ENCODE measurements around the gene KIF17.

The KIF17 gene

DNA sequence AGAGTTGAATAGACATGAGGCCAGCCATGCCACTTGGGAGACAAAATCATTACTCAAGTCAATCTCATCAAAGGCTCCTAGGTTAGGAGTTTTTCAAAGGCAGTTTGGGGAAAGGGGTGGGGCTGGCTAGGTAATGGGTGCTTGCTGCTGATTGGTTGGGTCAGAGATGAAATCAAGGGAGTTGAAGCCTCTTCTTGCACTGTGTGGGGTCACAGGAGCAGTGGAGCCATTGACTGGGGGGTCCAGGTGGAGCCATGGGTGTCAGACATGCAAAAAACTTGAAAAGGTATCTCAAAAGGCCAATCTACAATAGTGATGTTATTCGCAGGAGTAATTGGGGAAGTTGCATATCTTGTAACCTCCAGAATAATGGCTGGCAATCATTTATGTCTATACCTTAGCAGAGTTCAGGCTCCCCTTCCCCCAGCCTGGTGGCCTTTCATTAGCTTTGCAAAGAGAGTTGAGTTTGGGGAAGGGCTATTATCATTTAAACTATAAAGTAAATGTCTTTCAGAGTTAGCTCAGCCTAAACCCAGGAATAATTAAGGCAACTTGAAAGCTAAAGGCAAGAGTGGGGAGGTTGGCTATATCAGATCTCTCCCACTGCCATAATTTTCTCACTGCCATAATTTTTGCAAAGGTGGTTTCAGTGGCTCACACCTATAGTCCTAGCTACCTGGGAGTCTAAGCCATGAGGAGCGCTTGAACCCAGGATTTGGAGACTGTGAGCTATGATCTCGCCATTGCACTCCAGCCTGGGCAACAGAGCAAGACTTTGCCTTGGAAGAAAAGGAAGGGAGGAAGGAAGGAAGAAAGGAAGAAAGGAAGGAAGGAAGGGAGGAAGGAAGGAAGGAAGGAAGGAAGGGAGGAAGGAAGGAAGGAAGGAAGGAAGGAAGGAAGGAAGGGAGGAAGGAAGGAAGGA, 92.4 kb downstream of the KIF17 start:
- no peak for DNase-seq (ENCODE audit: low read depth)

DNA sequence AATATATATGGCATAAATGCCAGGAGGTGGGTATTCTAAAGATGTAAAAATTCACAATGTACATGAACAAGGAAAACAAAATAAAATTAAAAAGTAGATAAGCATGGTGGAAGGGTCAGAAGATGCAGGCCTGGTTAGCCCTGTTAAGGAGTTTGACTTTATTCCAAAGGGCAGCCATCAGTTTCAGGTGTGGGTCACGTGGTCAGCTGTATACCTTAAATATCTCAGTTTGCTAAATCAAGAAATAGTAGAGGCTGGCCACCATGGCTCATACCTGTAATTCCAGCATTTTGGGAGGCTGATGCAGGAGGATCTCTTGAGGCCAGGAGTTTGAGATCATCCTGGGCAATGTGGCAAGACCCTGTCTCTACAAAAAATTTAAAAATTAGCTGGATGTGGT, 93.1 kb downstream of the KIF17 start:
- DNase-seq (ENCODE audit: low read depth), result no peak

DNA sequence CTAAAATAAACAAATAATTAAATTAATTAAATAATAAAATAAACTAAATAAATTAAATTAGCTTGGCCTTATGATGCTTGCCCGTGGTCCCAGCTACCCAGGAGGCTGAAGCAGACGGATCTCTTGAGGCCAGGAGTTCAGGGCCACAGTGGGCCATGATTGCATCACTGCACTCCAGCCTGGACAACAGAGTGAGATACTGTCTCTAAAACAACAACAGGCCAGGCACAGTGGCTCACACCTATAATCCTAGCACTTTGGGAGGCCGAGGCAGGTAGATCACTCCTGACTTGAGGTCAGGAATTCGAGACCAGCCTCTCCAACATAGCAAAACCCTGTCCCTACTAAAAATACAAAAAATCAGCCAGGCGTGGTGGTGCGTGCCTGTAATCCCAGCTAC, 96.8 kb downstream of the KIF17 start:
- no peak for DNase-seq (ENCODE audit: low read depth)

DNA sequence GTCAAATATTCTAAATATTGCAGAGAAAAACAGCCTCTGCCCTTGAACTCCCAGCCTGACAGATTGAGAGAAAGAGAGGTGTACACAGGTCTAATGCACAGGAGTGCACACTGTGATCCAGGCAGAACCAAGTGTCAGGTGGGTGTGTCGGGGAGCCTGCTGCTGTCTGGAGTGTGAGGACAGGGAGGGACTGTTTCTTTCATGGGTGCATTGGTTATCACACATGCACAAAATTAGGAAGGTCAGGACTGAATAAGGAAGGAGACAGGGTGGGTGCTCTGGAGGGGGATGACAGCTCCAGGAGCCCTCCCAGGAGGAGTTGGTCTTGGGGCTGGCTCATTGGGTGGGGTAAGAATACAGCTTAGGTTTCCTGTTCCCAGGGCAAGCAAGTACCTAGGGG, 97.8 kb downstream of the KIF17 start:
- DNase-seq (ENCODE audit: low read depth), result no peak

GRCh38 chr1:20618550-20618949, 99.3 kb downstream of the KIF17 start:
- DNase-seq (ENCODE audit: low read depth), result no peak

DNA sequence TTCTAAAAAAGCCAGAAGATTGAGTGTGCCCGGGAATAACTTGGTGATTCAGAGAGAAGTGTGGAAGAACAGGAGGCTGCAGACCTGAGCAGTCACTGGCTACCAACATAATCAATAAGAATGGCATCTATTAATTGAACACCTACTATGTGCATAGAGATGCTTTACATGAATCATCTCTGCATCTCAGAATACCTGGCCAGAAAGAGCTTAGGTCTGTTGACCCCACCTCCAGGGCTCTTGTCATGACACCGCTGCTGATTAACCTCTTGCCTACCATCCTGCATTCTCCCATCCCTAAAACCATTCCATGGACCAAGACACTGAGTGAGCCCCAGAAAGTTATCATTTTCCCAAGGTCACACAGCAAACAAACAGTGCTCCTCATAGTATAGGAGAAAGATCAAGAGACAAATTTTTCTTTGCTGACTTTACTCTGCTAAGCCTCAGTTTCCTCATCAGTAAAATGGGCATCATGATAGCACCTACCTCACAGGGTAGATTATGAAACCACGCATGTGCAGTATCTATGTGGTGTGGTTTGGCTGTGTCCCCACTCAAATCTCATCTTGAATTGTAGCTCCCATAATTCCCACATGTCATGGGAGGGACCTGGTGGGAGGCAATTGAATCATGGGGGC, 100.8 kb downstream of the KIF17 start:
- no peak for DNase-seq (ENCODE audit: low read depth)

GRCh38 chr1:20615946-20616846, 101.6 kb downstream of the KIF17 start:
- no peak for DNase-seq (ENCODE audit: low read depth)

DNA sequence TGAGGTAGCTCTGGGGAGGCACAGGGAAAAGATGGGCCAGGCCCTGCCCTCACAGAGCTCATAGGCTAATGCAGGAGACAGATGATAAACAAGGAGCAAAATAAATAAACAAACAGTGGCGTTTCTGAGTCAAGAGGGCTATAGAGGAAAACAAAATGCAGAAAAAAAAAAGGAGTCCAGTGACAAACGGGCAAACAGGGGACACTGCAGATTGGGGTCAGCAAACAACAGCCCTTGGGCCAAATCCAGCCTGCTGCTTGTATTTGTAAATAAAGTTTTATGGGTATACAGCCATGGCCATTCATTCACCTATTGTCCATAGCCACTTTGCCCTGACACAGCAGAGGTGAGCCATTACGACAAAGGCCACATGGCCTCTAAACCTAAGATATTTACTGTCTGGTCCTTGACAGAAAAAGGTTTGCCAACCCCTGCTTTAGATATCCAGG, 103.7 kb downstream of the KIF17 start:
- no peak for DNase-seq (ENCODE audit: low read depth)

All from non-pigmented ciliary epithelial cell (primary cell).